A549 (cell line): ENCODE data around the gene SRSF4.

ENCODE experiments used
- POLR2A ChIP-seq: IDR thresholded peaks from 2 replicates; pipeline ENCODE4 v1.6.1; 2012; ENCODE audit warnings: mild to moderate bottlenecking, low read length
- RFX5 ChIP-seq: fragments of 450-650 bp; IDR thresholded peaks from 2 replicates; pipeline ENCODE4 v1.7.1; 2014; ENCODE audit warnings: antibody characterized with exemption, mild to moderate bottlenecking, moderate library complexity
- TF ChIP-seq, protein P1 (sequence below): fragments of >200 bp; sonication (Bioruptor Twin); formaldehyde crosslinking; IDR thresholded peaks from 3 replicates; pipeline ENCODE4 v1.5.1; 2016

GRCh38 chr1:29145739-29146437, 35.8 kb downstream of the SRSF4 start:
- TF ChIP-seq, protein P1, sequence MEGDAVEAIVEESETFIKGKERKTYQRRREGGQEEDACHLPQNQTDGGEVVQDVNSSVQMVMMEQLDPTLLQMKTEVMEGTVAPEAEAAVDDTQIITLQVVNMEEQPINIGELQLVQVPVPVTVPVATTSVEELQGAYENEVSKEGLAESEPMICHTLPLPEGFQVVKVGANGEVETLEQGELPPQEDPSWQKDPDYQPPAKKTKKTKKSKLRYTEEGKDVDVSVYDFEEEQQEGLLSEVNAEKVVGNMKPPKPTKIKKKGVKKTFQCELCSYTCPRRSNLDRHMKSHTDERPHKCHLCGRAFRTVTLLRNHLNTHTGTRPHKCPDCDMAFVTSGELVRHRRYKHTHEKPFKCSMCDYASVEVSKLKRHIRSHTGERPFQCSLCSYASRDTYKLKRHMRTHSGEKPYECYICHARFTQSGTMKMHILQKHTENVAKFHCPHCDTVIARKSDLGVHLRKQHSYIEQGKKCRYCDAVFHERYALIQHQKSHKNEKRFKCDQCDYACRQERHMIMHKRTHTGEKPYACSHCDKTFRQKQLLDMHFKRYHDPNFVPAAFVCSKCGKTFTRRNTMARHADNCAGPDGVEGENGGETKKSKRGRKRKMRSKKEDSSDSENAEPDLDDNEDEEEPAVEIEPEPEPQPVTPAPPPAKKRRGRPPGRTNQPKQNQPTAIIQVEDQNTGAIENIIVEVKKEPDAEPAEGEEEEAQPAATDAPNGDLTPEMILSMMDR = no peak
- TF ChIP-seq POLR2A = no peak
- TF ChIP-seq RFX5 = no peak
